Karpas-422 (cell line): ENCODE data around the gene PRXL2B. TPM values are rescaled to one million over a fixed set of nuclear protein-coding genes. Genes with fewer than 3 reads are reported as not detected.

ENCODE experiments used
- DNase-seq: peaks from one replicate; pipeline ENCODE4 v3.0.0-alpha.2; 2015
- H2AFZ ChIP-seq: fragments of 200-600 bp; sonication (generic); 2 replicates; pipeline ENCODE4 v1.6.1; 2014; ENCODE audit warnings: antibody characterized with exemption, low read length, mixed read lengths
- H3K27ac ChIP-seq: fragments of 200-600 bp; sonication (generic); 2 replicates; pipeline ENCODE4 v1.5.1; 2014; ENCODE audit warnings: mild to moderate bottlenecking, low read length, moderate library complexity
- H3K27me3 ChIP-seq: fragments of 200-600 bp; sonication (generic); 2 replicates; pipeline ENCODE4 v1.6.1; 2014; ENCODE audit warnings: low read length, mixed read lengths
- H3K36me3 ChIP-seq: fragments of 200-600 bp; sonication (generic); 2 replicates; pipeline ENCODE4 v1.6.1; 2014; ENCODE audit warnings: low read length, mixed read lengths; ENCODE audit not compliant: insufficient read depth
- H3K4me1 ChIP-seq: fragments of 200-600 bp; sonication (generic); 2 replicates; pipeline ENCODE4 v1.6.1; 2014; ENCODE audit warnings: mild to moderate bottlenecking, low read length, mixed read lengths
- H3K4me2 ChIP-seq: fragments of 200-600 bp; sonication (generic); 2 replicates; pipeline ENCODE4 v1.6.1; 2014; ENCODE audit warnings: low read length, low read depth, mild to moderate bottlenecking; ENCODE audit not compliant: poor library complexity, severe bottlenecking
- H3K4me3 ChIP-seq: fragments of 200-600 bp; sonication (generic); 2 replicates; pipeline ENCODE4 v1.5.1; 2014; ENCODE audit warnings: mild to moderate bottlenecking, antibody characterized with exemption, low read length, mixed read lengths
- H3K79me2 ChIP-seq: fragments of 200-600 bp; sonication (generic); 2 replicates; pipeline ENCODE4 v1.6.1; 2014; ENCODE audit warnings: mild to moderate bottlenecking, low read length, mixed read lengths
- H3K9ac ChIP-seq: fragments of 200-600 bp; sonication (generic); 2 replicates; pipeline ENCODE4 v1.6.0; 2014; ENCODE audit warnings: low read length
- H3K9me2 ChIP-seq: fragments of 200-600 bp; sonication (generic), shearing (Covaris generic); replicated peaks from 2 replicates; pipeline ENCODE4 v1.6.0; 2014; ENCODE audit warnings: mild to moderate bottlenecking, low read length, moderate library complexity; ENCODE audit not compliant: insufficient read depth
- H3K9me3 ChIP-seq: fragments of 300-700, 200-600 bp; sonication (generic); 2 replicates; pipeline ENCODE4 v1.6.1; 2014; ENCODE audit warnings: low read length, mixed read lengths
- H4K20me1 ChIP-seq: fragments of 200-600 bp; sonication (generic); 2 replicates; pipeline ENCODE4 v1.6.1; 2014; ENCODE audit warnings: mild to moderate bottlenecking, antibody characterized with exemption, low read length, low read depth; ENCODE audit not compliant: insufficient read depth
- total RNA-seq: library from RNA; depleted of rRNA; stranded (reverse); fragments of >200 nt; shearing (Covaris generic); gene quantifications from 2 replicates; pipeline ENCODE4 v1.2.3, GENCODE V29; 2014; ENCODE audit warnings: low replicate concordance

Gene PRXL2B
- total RNA-seq, 1 experiment from 2014 or later, result 0.89 TPM

- Histone ChIP-seq H3K4me1 (no peaks in the 10 kb centered on the region), H3K9me2 (no peaks in the 10 kb centered on the region), H2AFZ (no peak overlapping the region), H3K4me2 (no peak overlapping the region), H4K20me1 (no peaks in the 10 kb centered on the region), H3K79me2 (no peaks in the 10 kb centered on the region), H3K27me3 (peaks cover 5% of the 10 kb centered on the region; the same call in 1 of the 2 replicates), H3K36me3 (no peaks in the 10 kb centered on the region), H3K9ac (no peak overlapping the region), H3K9me3 (no peaks in the 10 kb centered on the region), H3K27ac (no peak overlapping the region), H3K4me3 (no peak overlapping the region)
- no peak for DNase-seq
Measured at GRCh38 chr1:2636733-2637132, 50.2 kb downstream of the PRXL2B start.

- no peak for DNase-seq
- peaks cover 7% of the 10 kb centered on the region for H3K4me1 ChIP-seq
Measured at GRCh38 chr1:2637442-2638145, 51.0 kb downstream of the PRXL2B start.

DNA sequence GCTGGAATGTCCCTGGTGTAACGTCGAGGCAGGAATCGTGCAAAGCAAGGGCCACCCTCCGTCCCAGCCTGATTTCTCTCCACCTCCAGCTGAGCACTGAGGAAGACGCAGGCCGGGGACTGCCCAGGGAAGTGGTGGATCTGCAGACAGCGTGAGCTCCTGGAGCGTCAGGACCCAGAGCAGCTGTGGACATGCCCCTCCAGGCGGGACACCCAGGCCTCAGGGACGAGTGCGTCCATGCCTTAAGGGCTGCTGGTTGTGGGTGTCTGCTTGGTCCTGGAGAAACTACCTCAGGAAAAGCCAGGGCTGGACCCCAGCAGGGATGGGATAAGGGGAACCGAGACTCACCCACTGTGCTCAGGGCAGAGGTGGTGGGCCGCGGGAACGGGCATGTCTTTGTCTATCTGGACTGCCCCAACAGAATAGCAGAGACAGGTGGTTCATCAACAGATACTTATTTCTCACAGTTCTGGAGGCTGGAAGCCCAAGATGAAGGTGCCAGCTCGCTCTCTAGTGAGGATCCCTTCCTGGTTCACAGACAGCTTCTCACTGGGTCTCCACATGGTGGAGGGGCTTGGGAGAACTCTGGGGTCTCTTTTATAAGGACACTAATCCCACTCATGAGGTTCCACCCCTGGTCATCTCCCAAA is 52.0 kb downstream of the PRXL2B start:
- peaks cover 5% of the 10 kb centered on the region; the same call in 1 of the 2 replicates for H3K27me3 ChIP-seq
- H3K27ac ChIP-seq, result no peak overlapping the region
- H3K4me1 ChIP-seq, result peaks cover 13% of the 10 kb centered on the region
- H3K36me3 ChIP-seq, result no peaks in the 10 kb centered on the region
- H3K9ac ChIP-seq, result no peak overlapping the region
- H2AFZ ChIP-seq, result no peak overlapping the region
- no peak overlapping the region for H3K4me3 ChIP-seq
- no peaks in the 10 kb centered on the region for H3K79me2 ChIP-seq
- DNase-seq, result no peak
- H3K4me2 ChIP-seq, result no peak overlapping the region
- H3K9me3 ChIP-seq, result no peaks in the 10 kb centered on the region
- no peaks in the 10 kb centered on the region for H3K9me2 ChIP-seq
- H4K20me1 ChIP-seq, result no peaks in the 10 kb centered on the region

More at GRCh38 chr1:2637442-2638145, 51.0 kb downstream of the PRXL2B start:
- H3K9me2 ChIP-seq, result no peaks in the 10 kb centered on the region
- no peaks in the 10 kb centered on the region for H3K79me2 ChIP-seq
- no peak overlapping the region for H3K4me2 ChIP-seq
- no peaks in the 10 kb centered on the region for H3K9me3 ChIP-seq
- no peak overlapping the region for H3K9ac ChIP-seq
- H4K20me1 ChIP-seq, result no peaks in the 10 kb centered on the region
- H3K27me3 ChIP-seq, result peaks cover 5% of the 10 kb centered on the region; the same call in 1 of the 2 replicates
- H3K4me3 ChIP-seq, result no peak overlapping the region
- H2AFZ ChIP-seq, result no peak overlapping the region
- H3K27ac ChIP-seq, result no peak overlapping the region
- no peaks in the 10 kb centered on the region for H3K36me3 ChIP-seq

DNA sequence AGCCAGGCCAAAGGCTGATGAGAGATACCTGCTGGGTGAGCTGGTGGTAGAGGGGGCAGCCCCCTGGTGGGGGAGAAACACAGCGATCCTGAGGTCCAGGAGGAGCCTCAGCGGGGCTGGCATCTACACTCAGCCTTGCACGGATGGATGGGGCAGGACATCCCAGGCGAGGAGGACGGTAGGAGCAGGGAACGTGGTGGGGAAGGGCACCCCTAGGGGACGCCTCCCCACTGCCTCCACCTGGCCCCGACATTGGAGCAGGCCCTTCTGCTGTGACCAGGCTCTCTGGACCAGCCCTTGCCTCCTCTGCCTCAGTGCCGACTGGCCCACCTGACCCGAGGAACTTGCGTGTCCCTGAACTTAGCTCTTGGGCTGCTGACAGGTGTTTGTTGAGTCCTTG is 52.6 kb downstream of the PRXL2B start:
- no peak overlapping the region for H3K4me2 ChIP-seq
- H3K9me3 ChIP-seq, result no peaks in the 10 kb centered on the region
- no peak overlapping the region for H3K27ac ChIP-seq
- no peak overlapping the region for H3K9ac ChIP-seq
- H3K4me1 ChIP-seq, result peaks cover 13% of the 10 kb centered on the region
- H3K27me3 ChIP-seq, result peaks cover 5% of the 10 kb centered on the region; the same call in 1 of the 2 replicates
- no peaks in the 10 kb centered on the region for H3K9me2 ChIP-seq
- no peaks in the 10 kb centered on the region for H4K20me1 ChIP-seq
- H3K79me2 ChIP-seq, result no peaks in the 10 kb centered on the region
- no peaks in the 10 kb centered on the region for H3K36me3 ChIP-seq
- H2AFZ ChIP-seq, result no peak overlapping the region
- no peak for DNase-seq
- no peak overlapping the region for H3K4me3 ChIP-seq

DNA sequence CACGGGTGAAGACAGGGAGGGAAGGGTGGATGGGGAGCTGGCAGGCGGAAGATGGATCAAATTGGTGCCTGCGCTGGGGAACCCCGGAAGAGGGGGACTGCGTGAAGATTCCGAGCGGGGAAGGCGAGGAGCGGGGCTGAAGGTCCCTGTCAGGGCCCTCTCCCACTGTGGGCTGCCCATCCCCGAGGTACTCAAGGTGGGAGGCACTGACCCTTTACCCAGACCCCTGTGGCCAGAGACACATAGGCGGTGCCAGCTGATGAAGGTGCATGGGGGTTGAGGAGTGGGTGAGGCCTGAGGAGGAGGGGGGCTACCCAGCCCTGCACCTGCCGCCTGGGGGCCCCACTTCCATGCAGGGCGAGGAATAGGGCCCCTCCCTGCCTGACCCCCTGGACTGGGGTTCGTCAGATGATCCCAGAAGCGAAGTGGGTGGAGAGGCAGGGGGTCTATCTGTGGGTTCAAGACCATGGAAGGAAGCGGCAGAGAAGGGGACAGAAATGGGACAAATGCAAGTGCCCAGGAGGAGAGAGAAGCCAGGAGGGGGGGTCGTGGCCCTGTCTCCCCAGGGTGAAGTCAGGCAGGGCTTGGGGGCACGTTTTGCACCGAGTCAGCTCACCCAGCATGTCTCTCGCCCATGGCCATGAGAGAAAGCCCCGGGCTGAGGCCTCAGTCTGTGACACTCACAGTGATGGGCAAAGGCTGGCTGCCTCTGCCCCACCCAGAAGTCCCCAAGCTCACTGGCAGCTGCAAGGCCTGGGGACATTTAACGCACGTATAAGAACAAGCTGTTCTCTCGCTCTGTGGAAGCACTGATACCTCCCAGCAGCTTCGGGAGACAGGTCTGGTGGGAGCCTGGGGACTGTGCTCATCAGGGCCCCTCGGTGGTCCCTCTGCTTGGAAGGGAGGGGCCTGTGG is 53.3 kb downstream of the PRXL2B start:
- H3K9me3 ChIP-seq, result no peaks in the 10 kb centered on the region
- peaks cover 13% of the 10 kb centered on the region for H3K4me1 ChIP-seq
- no peak overlapping the region for H3K4me3 ChIP-seq
- no peak overlapping the region for H3K4me2 ChIP-seq
- no peaks in the 10 kb centered on the region for H3K79me2 ChIP-seq
- H3K27ac ChIP-seq, result no peak overlapping the region
- H3K9ac ChIP-seq, result no peak overlapping the region
- H3K27me3 ChIP-seq, result peaks cover 5% of the 10 kb centered on the region; the same call in 1 of the 2 replicates
- H2AFZ ChIP-seq, result no peak overlapping the region
- no peaks in the 10 kb centered on the region for H4K20me1 ChIP-seq
- no peaks in the 10 kb centered on the region for H3K36me3 ChIP-seq
- H3K9me2 ChIP-seq, result no peaks in the 10 kb centered on the region
- DNase-seq, result no peak

- Histone ChIP-seq H2AFZ (no peak overlapping the region), H3K27me3 (peaks cover 5% of the 10 kb centered on the region; the same call in 1 of the 2 replicates), H3K9ac (no peak overlapping the region), H3K4me2 (no peak overlapping the region), H3K4me1 (peaks cover 13% of the 10 kb centered on the region), H3K9me3 (no peaks in the 10 kb centered on the region), H4K20me1 (no peaks in the 10 kb centered on the region), H3K36me3 (no peaks in the 10 kb centered on the region), H3K4me3 (no peak overlapping the region), H3K27ac (no peak overlapping the region), H3K9me2 (no peaks in the 10 kb centered on the region), H3K79me2 (no peaks in the 10 kb centered on the region)
- DNase-seq, result no peak
Measured at GRCh38 chr1:2640626-2641025, 54.0 kb downstream of the PRXL2B start.
